Measurements from ENCODE around the gene RAPGEF4.

Gene RAPGEF4

GRCh38 chr2:172912266-172912665 lies 176.6 kb downstream of the RAPGEF4 start:
- no peak for TF ChIP-seq CTCF (IDR thresholded peaks at IDR 0.05; ENCODE audit: low read depth, low read length, missing control alignments)

DNA sequence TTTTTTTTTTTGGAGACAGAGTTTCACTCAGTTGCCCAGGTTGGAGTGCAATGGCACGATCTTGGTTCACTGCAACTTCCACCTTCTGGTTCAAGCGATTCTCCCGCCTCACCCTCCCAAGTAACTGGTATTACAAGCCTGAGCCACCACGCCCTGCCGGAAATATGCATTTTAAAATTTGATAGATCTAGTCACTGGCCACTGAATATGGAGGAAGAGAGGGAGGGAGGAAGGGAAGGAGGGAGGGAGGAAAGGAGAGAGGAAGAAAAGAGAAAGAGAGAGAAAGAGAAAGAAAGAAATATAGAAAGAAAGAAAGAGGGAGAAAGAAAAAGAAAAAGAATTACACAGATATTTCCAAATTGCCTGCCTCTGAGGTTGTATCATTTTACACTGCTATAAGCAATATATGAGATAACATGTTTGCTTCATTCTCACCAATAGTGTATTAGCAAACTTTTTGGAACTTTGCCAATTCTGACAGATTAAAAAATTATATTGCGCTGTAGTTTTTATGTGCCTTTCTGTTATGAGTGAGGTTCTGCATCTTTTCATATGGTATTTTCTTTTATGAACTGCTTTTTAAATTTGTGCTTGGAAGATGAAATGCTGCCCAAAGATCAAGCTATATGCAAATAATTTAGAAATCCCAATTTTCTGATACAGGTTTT lies 178.8 kb downstream of the RAPGEF4 start:
- no peak for TF ChIP-seq CTCF (IDR thresholded peaks at IDR 0.05; ENCODE audit: low read depth, low read length, missing control alignments)
- H3K4me3 ChIP-seq (replicated peaks; ENCODE audit: low read depth, low read length) = no peak overlapping the region

More at GRCh38 chr2:172912266-172912665, 176.6 kb downstream of the RAPGEF4 start:
- no peak for DNase-seq (ENCODE audit: extremely low read depth, low read depth)
- H3K4me3 ChIP-seq (replicated peaks; ENCODE audit: low read depth, low read length) = no peak overlapping the region

GRCh38 chr2:172917716-172918115 lies 182.1 kb downstream of the RAPGEF4 start:
- TF ChIP-seq CTCF (IDR thresholded peaks at IDR 0.05; ENCODE audit: low read depth, low read length, missing control alignments) = no peak
- no peak overlapping the region for H3K4me3 ChIP-seq (replicated peaks; ENCODE audit: low read depth, low read length)
- DNase-seq (ENCODE audit: extremely low read depth, low read depth) = no peak

More for the DNA sequence above, 178.8 kb downstream of the RAPGEF4 start:
- no peak for DNase-seq (ENCODE audit: extremely low read depth, low read depth)

- H3K4me3 ChIP-seq (replicated peaks; ENCODE audit: low read depth, low read length) = no peak overlapping the region
- TF ChIP-seq CTCF (IDR thresholded peaks at IDR 0.05; ENCODE audit: low read depth, low read length, missing control alignments) = no peak
- no peak for DNase-seq (ENCODE audit: extremely low read depth, low read depth)
These were observed 184.1 kb downstream of the RAPGEF4 start for GRCh38 chr2:172919732-172920131.

DNA sequence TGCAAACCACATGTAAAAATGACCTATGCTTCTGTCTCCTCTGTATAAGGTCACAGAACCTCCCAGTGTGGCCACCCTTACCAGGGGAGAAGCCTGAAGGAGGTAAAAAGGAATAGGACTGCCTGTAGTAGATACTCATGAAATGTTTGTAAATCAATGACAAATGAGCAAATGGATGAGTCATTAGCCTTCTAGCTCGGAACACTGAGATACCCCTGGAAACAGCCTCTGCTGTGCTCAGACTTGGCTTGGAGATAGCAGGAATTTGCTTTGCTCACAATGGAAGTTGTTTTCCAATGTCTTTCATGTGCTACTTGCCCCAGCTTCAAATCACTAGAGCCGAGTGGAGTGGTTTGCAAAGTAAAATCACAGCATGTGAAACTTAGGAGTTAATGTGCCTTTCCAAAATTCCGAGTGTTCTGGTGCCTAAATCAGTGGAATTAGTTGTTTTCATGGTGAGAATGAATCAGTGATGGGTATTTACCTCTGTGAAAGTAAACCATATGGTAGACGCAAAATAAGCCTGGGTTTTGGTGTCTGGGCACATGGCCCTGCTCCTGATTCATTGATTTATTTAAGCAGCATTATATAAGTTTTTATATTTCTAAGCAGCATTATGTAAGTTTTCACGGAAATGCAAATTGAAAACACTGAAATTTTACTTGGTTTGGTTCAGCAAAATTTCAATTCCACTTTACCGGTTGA lies 186.0 kb downstream of the RAPGEF4 start:
- TF ChIP-seq CTCF (IDR thresholded peaks at IDR 0.05; ENCODE audit: low read depth, low read length, missing control alignments) = no peak
- H3K4me3 ChIP-seq (replicated peaks; ENCODE audit: low read depth, low read length) = no peak overlapping the region
- no peak for DNase-seq (ENCODE audit: extremely low read depth, low read depth)

- no peak overlapping the region for H3K4me3 ChIP-seq (replicated peaks; ENCODE audit: low read depth, low read length)
- DNase-seq (ENCODE audit: extremely low read depth, low read depth) = no peak
- no peak for TF ChIP-seq CTCF (IDR thresholded peaks at IDR 0.05; ENCODE audit: low read depth, low read length, missing control alignments)
These were observed 186.7 kb downstream of the RAPGEF4 start for GRCh38 chr2:172922306-172922705.

Measured in HFF-Myc (cell line).